H9 (cell line): ENCODE measurements around the gene MYL9. TPM values are rescaled to one million over a fixed set of nuclear protein-coding genes. Genes with fewer than 3 reads are reported as not detected.
A peak's percentile ranks its signal among the peaks of the same experiment; 100 is the strongest.

Experiments
- DNase-seq: peaks from one replicate; pipeline ENCODE4 v3.0.0-alpha.2; 2017
- H2AFZ ChIP-seq: one replicate; pipeline ENCODE4 v1.6.1; 2013; ENCODE audit warnings: mild to moderate bottlenecking, low read length, control low read depth, moderate library complexity
- H2AK5ac ChIP-seq: 2 replicates; pipeline ENCODE4 v1.6.1; 2013; ENCODE audit warnings: low read length, control low read depth, mixed read lengths; ENCODE audit not compliant: insufficient read length
- H2BK120ac ChIP-seq: one replicate; pipeline ENCODE4 v1.6.1; 2013; ENCODE audit warnings: low read depth, mild to moderate bottlenecking, low read length, control low read depth, inconsistent platforms; ENCODE audit not compliant: poor library complexity, severe bottlenecking
- H2BK12ac ChIP-seq: 2 replicates; pipeline ENCODE4 v1.6.1; 2013; ENCODE audit warnings: low read length, control low read depth, mixed read lengths, low read depth; ENCODE audit not compliant: insufficient read length
- H2BK15ac ChIP-seq: 2 replicates; pipeline ENCODE4 v1.6.1; 2013; ENCODE audit warnings: low read depth, low read length, control low read depth
- H2BK20ac ChIP-seq: one replicate; pipeline ENCODE4 v1.6.1; 2013; ENCODE audit warnings: low read depth, mild to moderate bottlenecking, low read length, control low read depth, inconsistent platforms; ENCODE audit not compliant: poor library complexity, severe bottlenecking
- H2BK5ac ChIP-seq: 2 replicates; pipeline ENCODE4 v1.6.1; 2013; ENCODE audit warnings: low read length, control low read depth, mixed read lengths; ENCODE audit not compliant: insufficient read length
- H3K14ac ChIP-seq: 2 replicates; pipeline ENCODE4 v1.6.1; 2013; ENCODE audit warnings: low read length, control low read depth; ENCODE audit not compliant: insufficient read depth
- H3K18ac ChIP-seq: 2 replicates; pipeline ENCODE4 v1.6.1; 2013; ENCODE audit warnings: low read depth, mild to moderate bottlenecking, mixed read lengths, low read length, control low read depth; ENCODE audit not compliant: insufficient read length
- H3K23ac ChIP-seq: 2 replicates; pipeline ENCODE4 v1.6.1; 2013; ENCODE audit warnings: low read length, control low read depth, mixed read lengths, low read depth; ENCODE audit not compliant: insufficient read length
- H3K23me2 ChIP-seq: 2 replicates; pipeline ENCODE4 v1.6.1; 2013; ENCODE audit warnings: low read depth, mild to moderate bottlenecking, mixed read lengths, low read length, control low read depth; ENCODE audit not compliant: insufficient read length, poor library complexity, severe bottlenecking
- H3K27ac ChIP-seq: 2 replicates; pipeline ENCODE4 v1.5.1; 2013; ENCODE audit warnings: low read length, control low read depth, mixed read lengths, low read depth; ENCODE audit not compliant: insufficient read length
- H3K27me3 ChIP-seq: 2 replicates; pipeline ENCODE4 v1.6.1; 2013; ENCODE audit warnings: low read length, control low read depth, inconsistent platforms; ENCODE audit not compliant: insufficient read depth
- H3K4ac ChIP-seq: 2 replicates; pipeline ENCODE4 v1.6.1; 2013; ENCODE audit warnings: low read depth, mild to moderate bottlenecking, control low read depth, inconsistent platforms, low read length, moderate library complexity
- H3K4me1 ChIP-seq: 2 replicates; pipeline ENCODE4 v1.6.1; 2013; ENCODE audit warnings: low read length, control low read depth, inconsistent platforms; ENCODE audit not compliant: insufficient read depth
- H3K4me2 ChIP-seq: 2 replicates; pipeline ENCODE4 v1.6.1; 2013; ENCODE audit warnings: low read length, control low read depth, mixed read lengths; ENCODE audit not compliant: insufficient read length, insufficient read depth
- H3K56ac ChIP-seq: 2 replicates; pipeline ENCODE4 v1.6.1; 2013; ENCODE audit warnings: low read depth, mild to moderate bottlenecking, mixed read lengths, low read length, control low read depth; ENCODE audit not compliant: insufficient read length
- H3K79me1 ChIP-seq: 2 replicates; pipeline ENCODE4 v1.6.1; 2013; ENCODE audit warnings: low read depth, mild to moderate bottlenecking, moderate library complexity, low read length, control low read depth, inconsistent platforms; ENCODE audit not compliant: insufficient read depth, poor library complexity, severe bottlenecking
- H3K79me2 ChIP-seq: 2 replicates; pipeline ENCODE4 v1.6.1; 2013; ENCODE audit warnings: low read length, control low read depth, inconsistent platforms; ENCODE audit not compliant: insufficient read depth
- H3K9ac ChIP-seq: 2 replicates; pipeline ENCODE4 v1.6.1; 2013; ENCODE audit warnings: low read length, control low read depth, mixed read lengths; ENCODE audit not compliant: insufficient read length; ENCODE audit errors: extremely low read depth
- H3K9me3 ChIP-seq: one replicate; pipeline ENCODE4 v1.6.1; 2013; ENCODE audit warnings: low read depth, low read length, inconsistent platforms; ENCODE audit not compliant: control insufficient read depth
- H3T11ph ChIP-seq: one replicate; pipeline ENCODE4 v1.6.1; 2013; ENCODE audit warnings: mild to moderate bottlenecking, low read length, control low read depth, inconsistent platforms
- H4K20me1 ChIP-seq: one replicate; pipeline ENCODE4 v1.6.1; 2013; ENCODE audit not compliant: control insufficient read depth, insufficient read length, insufficient read depth
- H4K5ac ChIP-seq: 2 replicates; pipeline ENCODE4 v1.6.1; 2013; ENCODE audit warnings: low read depth, mild to moderate bottlenecking, mixed read lengths, low read length, control low read depth; ENCODE audit not compliant: insufficient read length
- H4K8ac ChIP-seq: replicated peaks from 2 replicates; pipeline ENCODE4 v1.6.1; 2013; ENCODE audit warnings: low read length, control low read depth, mixed read lengths, low read depth; ENCODE audit not compliant: insufficient read length
- H4K91ac ChIP-seq: 2 replicates; pipeline ENCODE4 v1.6.1; 2013; ENCODE audit warnings: low read depth, mild to moderate bottlenecking, moderate library complexity, mixed read lengths, low read length, control low read depth; ENCODE audit not compliant: insufficient read length
- H3K27ac Mint-ChIP-seq, 3 experiments: 2 replicates in 2 of 3; 3 replicates in 1 of 3; pipeline ENCODE4 v1.8.0; 2020 to 2021; ENCODE audit warnings: mixed read lengths in 3 of 3, mild to moderate bottlenecking in 1 of 3, moderate library complexity in 1 of 3
- H3K27me3 Mint-ChIP-seq: 2 replicates; pipeline ENCODE4 v1.8.0; 2021; ENCODE audit warnings: low read depth, mild to moderate bottlenecking, moderate library complexity, mixed read lengths
- H3K36me3 Mint-ChIP-seq, 3 experiments: 2 replicates in 2 of 3; 3 replicates in 1 of 3; pipeline ENCODE4 v1.8.0; 2020 to 2021; ENCODE audit warnings: low read depth in 3 of 3, mixed read lengths in 3 of 3; ENCODE audit not compliant: insufficient read depth in 1 of 3
- H3K4me1 Mint-ChIP-seq, 2 experiments: 2 replicates each; pipeline ENCODE4 v1.8.0; 2020; ENCODE audit warnings: mixed read lengths in 2 of 2
- H3K4me3 Mint-ChIP-seq, 2 experiments: 2 replicates in 1 of 2; 3 replicates in 1 of 2; pipeline ENCODE4 v1.8.0; 2020 to 2021; ENCODE audit warnings: mild to moderate bottlenecking in 2 of 2, mixed read lengths in 2 of 2, moderate library complexity in 1 of 2
- H3K9me3 Mint-ChIP-seq, 2 experiments: 2 replicates in 1 of 2; 3 replicates in 1 of 2; pipeline ENCODE4 v1.8.0; 2020; ENCODE audit warnings: mild to moderate bottlenecking in 2 of 2, mixed read lengths in 2 of 2, moderate library complexity in 1 of 2
- WGBS: extraction: QIAGEN DNeasy Blood & Tissue Kit; methylation state at CpG from one replicate; pipeline ENCODE4 v1.1.7; 2013; ENCODE audit warnings: missing lambda C conversion rate, low lambda C conversion rate, mixed read lengths; ENCODE audit not compliant: insufficient read length; ENCODE audit errors: extremely low coverage; 5-methylcytosine and 5-hydroxymethylcytosine counted together
- total RNA-seq: library from RNA; stranded (reverse); gene quantifications from 2 replicates; pipeline ENCODE4 v1.2.1, GENCODE V29; 2021
- TF ChIP-seq, protein P1 (sequence below): fragments of 200-600 bp; sonication (generic); conservative IDR thresholded peaks from 3 replicates; pipeline ENCODE4 v1.8.0; 2021; ENCODE audit warnings: antibody characterized with exemption, mild to moderate bottlenecking

MYL9 gene
- total RNA-seq, 1 experiment from 2014 or later, result 218 TPM

- Histone ChIP-seq H4K91ac (no peak overlapping the region), H4K5ac (no peak overlapping the region), H2BK20ac (no peak overlapping the region), H4K8ac (no peak overlapping the region), H3K27ac (no peak overlapping the region), H3K56ac (no peak overlapping the region), H3K23me2 (no peaks in the 10 kb centered on the region), H2BK120ac (no peak overlapping the region), H3K79me1 (no peaks in the 10 kb centered on the region), H3K9me3 (no peaks in the 10 kb centered on the region), H3T11ph (no peak overlapping the region), H2AFZ (no peak overlapping the region), H3K18ac (no peak overlapping the region), H3K4me1 (no peaks in the 10 kb centered on the region), H2BK15ac (no peak overlapping the region), H2BK12ac (no peak overlapping the region), H3K79me2 (no peaks in the 10 kb centered on the region), H3K4ac (no peak overlapping the region), H3K23ac (no peak overlapping the region), H3K27me3 (no peaks in the 10 kb centered on the region), H2AK5ac (no peak overlapping the region), H3K9ac (no peak overlapping the region), H4K20me1 (no peaks in the 10 kb centered on the region), H3K4me2 (no peak overlapping the region), H2BK5ac (no peak overlapping the region), H3K14ac (no peak overlapping the region; the same call in 1 of the 2 replicates)
- H3K27me3 Mint-ChIP-seq, result no peaks in the 10 kb centered on the region; the same call in 1 of the 2 replicates
- H3K36me3 Mint-ChIP-seq, result peaks cover 16 to 51% (median 48%) of the 10 kb centered on the region in 3 experiments
- peaks cover 0 to 3% of the 10 kb centered on the region in 2 experiments; a peak in 2 of 4 replicates for H3K4me1 Mint-ChIP-seq
- H3K4me3 Mint-ChIP-seq, result no peak overlapping the region
- no CpG with 5 or more reads among the region's 29 CpGs for WGBS
- TF ChIP-seq, protein P1, sequence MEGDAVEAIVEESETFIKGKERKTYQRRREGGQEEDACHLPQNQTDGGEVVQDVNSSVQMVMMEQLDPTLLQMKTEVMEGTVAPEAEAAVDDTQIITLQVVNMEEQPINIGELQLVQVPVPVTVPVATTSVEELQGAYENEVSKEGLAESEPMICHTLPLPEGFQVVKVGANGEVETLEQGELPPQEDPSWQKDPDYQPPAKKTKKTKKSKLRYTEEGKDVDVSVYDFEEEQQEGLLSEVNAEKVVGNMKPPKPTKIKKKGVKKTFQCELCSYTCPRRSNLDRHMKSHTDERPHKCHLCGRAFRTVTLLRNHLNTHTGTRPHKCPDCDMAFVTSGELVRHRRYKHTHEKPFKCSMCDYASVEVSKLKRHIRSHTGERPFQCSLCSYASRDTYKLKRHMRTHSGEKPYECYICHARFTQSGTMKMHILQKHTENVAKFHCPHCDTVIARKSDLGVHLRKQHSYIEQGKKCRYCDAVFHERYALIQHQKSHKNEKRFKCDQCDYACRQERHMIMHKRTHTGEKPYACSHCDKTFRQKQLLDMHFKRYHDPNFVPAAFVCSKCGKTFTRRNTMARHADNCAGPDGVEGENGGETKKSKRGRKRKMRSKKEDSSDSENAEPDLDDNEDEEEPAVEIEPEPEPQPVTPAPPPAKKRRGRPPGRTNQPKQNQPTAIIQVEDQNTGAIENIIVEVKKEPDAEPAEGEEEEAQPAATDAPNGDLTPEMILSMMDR, result no peak
- no peaks in the 10 kb centered on the region for H3K9me3 Mint-ChIP-seq
- peak overlapping the region in 2 of 3 experiments; percentile 14 to 49; a peak in 3 of 7 replicates for H3K27ac Mint-ChIP-seq
- DNase-seq, result no peak
These were observed 14.8 kb upstream of the MYL9 start for GRCh38 chr20:36526521-36527011.
